ENCODE results near the gene CDYL2.

The CDYL2 gene

GRCh38 chr16:80723981-80724380 is 80.4 kb downstream of the CDYL2 start:
- no peak for DNase-seq
- Histone ChIP-seq H2AK5ac (ENCODE audit: low read length) (no peak overlapping the region), H3K9ac (ENCODE audit: low read length) (no peak overlapping the region), H3K18ac (ENCODE audit: low read length) (no peak overlapping the region), H3K79me2 (ENCODE audit: control insufficient read depth, insufficient read depth, low read length, poor library complexity) (no peaks in the 10 kb centered on the region), H3K36me3 (ENCODE audit: control insufficient read depth in 1 of 2, insufficient read depth in 2 of 2, low read length in 2 of 2) (no peaks in the 10 kb centered on the region), H3K4me1 (ENCODE audit: control insufficient read depth in 1 of 2, insufficient read depth in 2 of 2, low read length in 2 of 2) (no peaks in the 10 kb centered on the region), H3K27ac (ENCODE audit: low read depth, low read length) (no peak overlapping the region), H2BK120ac (ENCODE audit: insufficient read depth, low read length, poor library complexity) (no peak overlapping the region), H3K23ac (ENCODE audit: low read length) (no peak overlapping the region), H3K79me1 (ENCODE audit: low read length) (no peaks in the 10 kb centered on the region), H3K14ac (ENCODE audit: low read length) (no peak overlapping the region), H4K8ac (ENCODE audit: low read depth, low read length) (no peak overlapping the region), H3K9me3 (ENCODE audit: insufficient read depth, low read depth, low read length) (peaks cover 3% of the 10 kb centered on the region), H2BK12ac (ENCODE audit: low read length) (no peak overlapping the region), H4K12ac (ENCODE audit: low read depth, low read length) (no peak overlapping the region), H2BK5ac (ENCODE audit: low read depth, low read length, poor library complexity) (no peak overlapping the region), H3K27me3 (ENCODE audit: insufficient read depth, low read length) (no peaks in the 10 kb centered on the region), H2AFZ (ENCODE audit: insufficient read depth, low read length, poor library complexity) (no peak overlapping the region), H3K4me2 (ENCODE audit: low read length) (no peak overlapping the region), H3K4me3 (ENCODE audit: low read depth, low read length) (no peak overlapping the region), H3K4ac (ENCODE audit: low read depth, low read length) (no peak overlapping the region), H4K91ac (ENCODE audit: low read depth, low read length) (no peak overlapping the region)

DNA sequence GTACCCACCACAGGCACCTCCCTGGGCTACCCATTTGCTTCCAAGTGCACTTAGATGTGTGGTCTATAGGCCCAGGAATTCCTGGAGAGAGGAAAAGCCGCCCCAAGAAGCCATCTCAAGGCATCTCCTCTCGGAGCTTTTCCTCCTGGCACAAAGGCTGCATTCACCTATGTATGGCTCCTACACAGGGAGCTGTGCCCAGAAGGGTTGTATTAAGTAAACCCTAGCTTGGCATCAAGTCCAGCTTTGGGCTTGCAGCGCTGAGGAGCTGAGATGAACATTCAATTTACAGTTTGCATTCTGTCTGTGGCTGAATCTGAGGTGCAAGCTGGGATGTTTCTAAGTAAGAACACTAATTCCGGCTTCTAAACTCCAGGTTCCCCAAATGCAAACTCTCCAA is 81.3 kb downstream of the CDYL2 start:
- Histone ChIP-seq H2BK120ac (ENCODE audit: insufficient read depth, low read length, poor library complexity) (no peak overlapping the region), H3K4me3 (ENCODE audit: low read depth, low read length) (no peak overlapping the region)
- WGBS (ENCODE audit: extremely low coverage, insufficient coverage, insufficient read length): no CpG with 5 or more reads among the region's 4 CpGs

DNA sequence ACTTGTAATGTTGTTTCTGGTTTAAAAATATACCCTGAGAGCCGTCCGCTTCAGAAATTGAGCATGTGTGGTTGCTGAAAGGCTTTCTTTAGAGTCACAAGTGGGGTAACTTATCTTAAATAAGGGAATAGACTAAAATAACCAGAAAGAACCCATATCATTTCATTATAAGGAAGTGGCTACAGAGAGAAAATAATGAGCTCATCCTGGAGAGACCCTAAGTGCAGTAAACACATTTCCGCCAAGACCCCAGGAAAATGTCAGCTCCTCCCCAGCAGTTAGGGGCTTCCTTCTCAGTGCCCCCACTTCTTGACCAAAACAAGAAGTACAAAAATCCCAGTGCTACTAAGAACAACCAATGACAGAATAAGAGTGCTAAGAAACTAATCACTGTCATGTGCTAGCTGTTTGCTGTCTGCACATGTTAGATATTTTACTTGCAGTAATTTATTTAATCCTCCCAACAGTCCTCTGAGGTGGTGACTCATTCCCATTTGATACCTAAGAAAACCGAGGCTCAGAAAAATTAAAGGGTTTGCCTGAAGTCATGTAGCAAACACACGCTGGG is 83.5 kb downstream of the CDYL2 start:
- Histone ChIP-seq H3K23ac (ENCODE audit: low read length) (no peak overlapping the region), H3K4me2 (ENCODE audit: low read length) (no peak overlapping the region), H3K14ac (ENCODE audit: low read length) (no peak overlapping the region), H2BK5ac (ENCODE audit: low read depth, low read length, poor library complexity) (no peak overlapping the region), H3K9ac (ENCODE audit: low read length) (no peak overlapping the region), H3K27me3 (ENCODE audit: insufficient read depth, low read length) (no peaks in the 10 kb centered on the region), H2AK5ac (ENCODE audit: low read length) (no peak overlapping the region), H4K12ac (ENCODE audit: low read depth, low read length) (no peak overlapping the region), H3K36me3 (ENCODE audit: control insufficient read depth in 1 of 2, insufficient read depth in 2 of 2, low read length in 2 of 2) (no peaks in the 10 kb centered on the region), H2AFZ (ENCODE audit: insufficient read depth, low read length, poor library complexity) (no peak overlapping the region), H3K4me1 (ENCODE audit: control insufficient read depth in 1 of 2, insufficient read depth in 2 of 2, low read length in 2 of 2) (peaks cover 0 to 6% of the 10 kb centered on the region in 2 experiments), H4K8ac (ENCODE audit: low read depth, low read length) (no peak overlapping the region), H3K27ac (ENCODE audit: low read depth, low read length) (no peak overlapping the region), H3K9me3 (ENCODE audit: insufficient read depth, low read depth, low read length) (peaks cover 3% of the 10 kb centered on the region), H3K18ac (ENCODE audit: low read length) (no peak overlapping the region), H3K79me1 (ENCODE audit: low read length) (no peaks in the 10 kb centered on the region), H3K79me2 (ENCODE audit: control insufficient read depth, insufficient read depth, low read length, poor library complexity) (no peaks in the 10 kb centered on the region), H4K91ac (ENCODE audit: low read depth, low read length) (no peak overlapping the region), H3K4ac (ENCODE audit: low read depth, low read length) (no peak overlapping the region), H2BK12ac (ENCODE audit: low read length) (no peak overlapping the region), H3K4me3 (ENCODE audit: low read depth, low read length) (no peak overlapping the region), H2BK120ac (ENCODE audit: insufficient read depth, low read length, poor library complexity) (no peak overlapping the region)
- no peak for DNase-seq
- WGBS (ENCODE audit: extremely low coverage, insufficient coverage, insufficient read length): no CpG with 5 or more reads among the region's 5 CpGs

More for the DNA sequence above, 81.3 kb downstream of the CDYL2 start:
- Histone ChIP-seq H3K36me3 (ENCODE audit: control insufficient read depth in 1 of 2, insufficient read depth in 2 of 2, low read length in 2 of 2) (no peaks in the 10 kb centered on the region), H4K91ac (ENCODE audit: low read depth, low read length) (no peak overlapping the region), H3K14ac (ENCODE audit: low read length) (no peak overlapping the region), H2AK5ac (ENCODE audit: low read length) (no peak overlapping the region), H3K4me1 (ENCODE audit: control insufficient read depth in 1 of 2, insufficient read depth in 2 of 2, low read length in 2 of 2) (peaks cover 0 to 6% of the 10 kb centered on the region in 2 experiments), H3K23ac (ENCODE audit: low read length) (no peak overlapping the region), H3K79me2 (ENCODE audit: control insufficient read depth, insufficient read depth, low read length, poor library complexity) (no peaks in the 10 kb centered on the region), H3K4me2 (ENCODE audit: low read length) (no peak overlapping the region), H2BK5ac (ENCODE audit: low read depth, low read length, poor library complexity) (no peak overlapping the region), H4K8ac (ENCODE audit: low read depth, low read length) (no peak overlapping the region), H2BK12ac (ENCODE audit: low read length) (no peak overlapping the region), H3K9ac (ENCODE audit: low read length) (no peak overlapping the region), H3K27ac (ENCODE audit: low read depth, low read length) (no peak overlapping the region), H2AFZ (ENCODE audit: insufficient read depth, low read length, poor library complexity) (no peak overlapping the region), H3K9me3 (ENCODE audit: insufficient read depth, low read depth, low read length) (peaks cover 3% of the 10 kb centered on the region), H3K4ac (ENCODE audit: low read depth, low read length) (no peak overlapping the region), H3K27me3 (ENCODE audit: insufficient read depth, low read length) (no peaks in the 10 kb centered on the region), H4K12ac (ENCODE audit: low read depth, low read length) (no peak overlapping the region), H3K79me1 (ENCODE audit: low read length) (no peaks in the 10 kb centered on the region), H3K18ac (ENCODE audit: low read length) (no peak overlapping the region)
- no peak for DNase-seq

- H3K4me2 ChIP-seq (ENCODE audit: low read length): no peak overlapping the region
These were observed 84.8 kb downstream of the CDYL2 start for GRCh38 chr16:80719573-80719972.

More at GRCh38 chr16:80719573-80719972, 84.8 kb downstream of the CDYL2 start:
- peaks cover 0 to 6% of the 10 kb centered on the region in 2 experiments for H3K4me1 ChIP-seq (ENCODE audit: control insufficient read depth in 1 of 2, insufficient read depth in 2 of 2, low read length in 2 of 2)
- no peak for DNase-seq
- H2BK12ac ChIP-seq (ENCODE audit: low read length): no peak overlapping the region
- no peak overlapping the region for H3K27ac ChIP-seq (ENCODE audit: low read depth, low read length)
- no peaks in the 10 kb centered on the region for H3K79me1 ChIP-seq (ENCODE audit: low read length)
- H3K36me3 ChIP-seq (ENCODE audit: control insufficient read depth in 1 of 2, insufficient read depth in 2 of 2, low read length in 2 of 2): no peaks in the 10 kb centered on the region
- H3K23ac ChIP-seq (ENCODE audit: low read length): no peak overlapping the region
- peaks cover 7% of the 10 kb centered on the region for H3K9me3 ChIP-seq (ENCODE audit: insufficient read depth, low read depth, low read length)
- no peak overlapping the region for H2AK5ac ChIP-seq (ENCODE audit: low read length)
- no peak overlapping the region for H3K18ac ChIP-seq (ENCODE audit: low read length)
- no CpG with 5 or more reads among the region's 2 CpGs for WGBS (ENCODE audit: extremely low coverage, insufficient coverage, insufficient read length)
- no peak overlapping the region for H3K9ac ChIP-seq (ENCODE audit: low read length)
- no peak overlapping the region for H4K12ac ChIP-seq (ENCODE audit: low read depth, low read length)
- no peak overlapping the region for H3K4me3 ChIP-seq (ENCODE audit: low read depth, low read length)
- H2AFZ ChIP-seq (ENCODE audit: insufficient read depth, low read length, poor library complexity): no peak overlapping the region
- no peak overlapping the region for H2BK120ac ChIP-seq (ENCODE audit: insufficient read depth, low read length, poor library complexity)
- H3K27me3 ChIP-seq (ENCODE audit: insufficient read depth, low read length): no peaks in the 10 kb centered on the region
- no peak overlapping the region for H4K91ac ChIP-seq (ENCODE audit: low read depth, low read length)
- H3K79me2 ChIP-seq (ENCODE audit: control insufficient read depth, insufficient read depth, low read length, poor library complexity): no peaks in the 10 kb centered on the region
- no peak overlapping the region for H2BK5ac ChIP-seq (ENCODE audit: low read depth, low read length, poor library complexity)
- H3K4ac ChIP-seq (ENCODE audit: low read depth, low read length): no peak overlapping the region
- H3K14ac ChIP-seq (ENCODE audit: low read length): no peak overlapping the region
- H4K8ac ChIP-seq (ENCODE audit: low read depth, low read length): no peak overlapping the region
